Prostate gland (tissue), 2 donors: Measurements from ENCODE around the gene STX1A.

Experiments used
- POLR2A ChIP-seq: fragments of 450-650 bp; IDR thresholded peaks from one replicate; pipeline ENCODE4 v1.6.1; 2016; ENCODE audit warnings: antibody characterized with exemption, mild to moderate bottlenecking
- TF ChIP-seq, protein P1 (sequence below), 4 experiments: fragments of 200-600 bp in 2 of 4; fragments of 450-650 bp in 2 of 4; sonication (generic) in 2 of 4; IDR thresholded peaks; 1 replicate in 3 of 4; 2 replicates in 1 of 4; pipeline ENCODE4 v1.5.1; 2016 to 2019; ENCODE audit warnings: antibody characterized with exemption in 4 of 4, mild to moderate bottlenecking in 2 of 4, moderate library complexity in 2 of 4

DNA sequence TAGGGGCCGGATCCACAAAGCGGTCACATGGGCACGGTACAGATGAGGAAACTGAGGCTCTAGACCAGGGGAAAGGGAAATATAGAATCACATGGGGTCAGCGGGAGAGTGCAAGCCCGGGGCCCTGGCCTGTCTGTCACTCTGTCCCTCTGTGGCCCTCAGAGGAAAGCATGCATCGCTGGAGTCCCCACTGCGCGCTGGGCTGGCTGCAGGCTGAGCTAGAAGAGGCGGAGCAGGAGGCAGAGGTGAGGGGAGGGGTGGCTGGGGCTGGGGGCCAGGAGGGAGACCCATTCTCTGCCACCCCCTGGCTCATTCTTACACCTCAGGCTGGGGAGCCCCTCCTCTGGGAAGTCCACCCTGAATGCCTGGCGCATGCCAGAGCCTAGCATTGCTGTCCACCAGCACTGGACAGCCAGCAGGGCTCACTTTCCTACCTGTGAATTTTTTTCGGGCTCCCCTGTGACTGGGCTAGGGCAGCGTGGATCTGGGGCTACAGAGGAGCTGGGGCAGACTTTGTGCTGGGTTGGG, 49.5 kb downstream of the STX1A start:
- TF ChIP-seq, protein P1, sequence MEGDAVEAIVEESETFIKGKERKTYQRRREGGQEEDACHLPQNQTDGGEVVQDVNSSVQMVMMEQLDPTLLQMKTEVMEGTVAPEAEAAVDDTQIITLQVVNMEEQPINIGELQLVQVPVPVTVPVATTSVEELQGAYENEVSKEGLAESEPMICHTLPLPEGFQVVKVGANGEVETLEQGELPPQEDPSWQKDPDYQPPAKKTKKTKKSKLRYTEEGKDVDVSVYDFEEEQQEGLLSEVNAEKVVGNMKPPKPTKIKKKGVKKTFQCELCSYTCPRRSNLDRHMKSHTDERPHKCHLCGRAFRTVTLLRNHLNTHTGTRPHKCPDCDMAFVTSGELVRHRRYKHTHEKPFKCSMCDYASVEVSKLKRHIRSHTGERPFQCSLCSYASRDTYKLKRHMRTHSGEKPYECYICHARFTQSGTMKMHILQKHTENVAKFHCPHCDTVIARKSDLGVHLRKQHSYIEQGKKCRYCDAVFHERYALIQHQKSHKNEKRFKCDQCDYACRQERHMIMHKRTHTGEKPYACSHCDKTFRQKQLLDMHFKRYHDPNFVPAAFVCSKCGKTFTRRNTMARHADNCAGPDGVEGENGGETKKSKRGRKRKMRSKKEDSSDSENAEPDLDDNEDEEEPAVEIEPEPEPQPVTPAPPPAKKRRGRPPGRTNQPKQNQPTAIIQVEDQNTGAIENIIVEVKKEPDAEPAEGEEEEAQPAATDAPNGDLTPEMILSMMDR (IDR thresholded peaks at IDR 0.05): no peak
- TF ChIP-seq POLR2A: no peak
